NCI-H345 (cell line): ENCODE measurements around the gene ADCY4.
A peak's percentile ranks its signal among the peaks of the same experiment; 100 is the strongest.

Experiments
- DNase-seq: peaks from one replicate; lab custom pipeline; 2025; lab: John Stamatoyannopoulos, UW

Gene ADCY4

DNA sequence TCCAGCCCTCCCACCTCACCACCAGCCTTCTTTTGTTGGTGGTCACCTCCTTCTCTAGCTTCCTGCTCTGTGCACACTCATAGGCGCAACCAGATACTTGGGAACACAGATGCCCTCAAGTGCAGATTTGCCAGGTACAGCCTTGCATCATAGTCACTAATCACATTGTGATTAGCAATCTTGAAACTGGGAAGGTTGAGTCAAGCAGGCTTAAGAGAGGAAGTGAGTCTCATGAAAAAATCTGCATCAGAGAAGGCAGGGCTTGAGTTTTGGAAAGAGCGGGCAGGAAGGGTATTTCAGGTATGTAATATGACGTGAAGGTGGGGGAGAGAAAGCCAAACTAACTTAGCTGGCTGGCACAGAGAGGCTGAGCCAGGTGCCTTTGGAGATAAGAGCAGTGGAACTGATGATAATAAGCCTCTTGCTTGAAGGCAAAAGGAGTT is 60.7 kb downstream of the ADCY4 start:
- no peak for DNase-seq

DNA sequence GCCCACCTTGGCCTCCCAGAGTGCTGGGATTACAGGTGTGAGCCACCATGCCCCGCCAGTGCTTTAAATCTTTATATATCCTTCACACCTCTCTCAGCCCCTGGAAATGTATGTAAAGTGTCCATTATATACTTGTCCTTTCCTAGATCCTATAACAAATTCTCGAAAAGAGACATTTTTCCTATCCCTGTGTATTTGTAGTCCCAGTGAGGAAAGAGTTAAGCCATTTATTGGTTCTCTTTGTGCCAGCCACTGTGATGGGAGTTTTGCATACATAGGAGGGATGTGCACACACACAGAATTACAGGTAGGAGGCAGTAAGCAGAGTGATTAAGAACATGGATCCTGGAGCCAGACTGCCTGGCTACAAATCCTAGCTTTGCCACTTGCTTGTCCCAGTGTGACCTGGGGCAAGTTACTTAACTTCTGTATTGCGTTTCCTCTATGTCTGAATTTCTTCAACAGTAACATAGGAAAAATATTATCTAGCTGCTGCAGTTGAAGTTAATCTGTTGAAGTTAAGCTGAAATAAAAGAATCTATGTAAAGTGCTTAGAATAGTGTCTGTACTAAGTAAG is 61.4 kb downstream of the ADCY4 start:
- no peak for DNase-seq

DNA sequence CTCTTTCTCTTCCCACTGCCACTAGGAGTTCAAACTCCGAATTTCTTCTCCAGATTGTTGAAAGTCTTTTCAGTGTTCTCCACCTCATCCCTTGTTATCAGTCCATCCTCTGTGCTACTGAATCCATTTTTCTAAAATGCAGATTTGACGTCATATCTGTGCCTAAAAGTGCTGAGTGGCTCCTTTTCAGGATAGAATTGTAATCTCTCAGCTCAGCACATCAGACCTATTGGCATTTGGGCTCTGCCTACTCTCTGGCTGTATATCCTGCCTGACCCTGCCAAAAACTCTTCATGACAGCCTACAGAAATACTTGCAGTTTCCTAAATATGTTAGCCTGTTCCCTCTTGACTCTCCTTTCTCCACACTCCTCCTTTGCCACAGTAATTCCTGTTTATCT is 62.4 kb downstream of the ADCY4 start:
- no peak for DNase-seq

DNA sequence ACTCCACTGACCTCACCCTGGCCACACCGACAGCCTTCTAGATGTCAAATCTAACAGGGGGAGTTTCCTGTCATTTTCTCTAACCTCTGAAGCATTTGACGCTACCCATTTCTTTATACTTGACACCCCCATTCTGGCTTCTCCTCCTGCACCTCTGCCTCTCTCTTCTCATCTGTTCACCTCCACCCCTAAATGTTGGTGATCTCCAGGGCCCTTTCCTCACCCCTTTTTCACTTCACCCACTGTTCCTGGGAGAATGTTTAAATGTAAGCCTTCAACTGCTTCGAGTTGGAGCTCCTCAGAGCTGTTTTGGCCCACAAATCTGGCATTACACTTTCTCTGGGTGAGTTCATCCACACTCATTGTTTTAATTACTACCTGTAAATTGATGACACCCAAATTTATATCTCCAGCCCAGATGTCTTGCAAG is 63.0 kb downstream of the ADCY4 start:
- no peak for DNase-seq

GRCh38 chr14:24271134-24271833 is 63.6 kb downstream of the ADCY4 start, which contains the start of gene RABGGTA:
Gene RABGGTA, minus strand, starts transcription at chr14:24271597. Its CDS starts 482 bp downstream, at chr14:24271115.
- DNase-seq: peak; percentile 97

DNA sequence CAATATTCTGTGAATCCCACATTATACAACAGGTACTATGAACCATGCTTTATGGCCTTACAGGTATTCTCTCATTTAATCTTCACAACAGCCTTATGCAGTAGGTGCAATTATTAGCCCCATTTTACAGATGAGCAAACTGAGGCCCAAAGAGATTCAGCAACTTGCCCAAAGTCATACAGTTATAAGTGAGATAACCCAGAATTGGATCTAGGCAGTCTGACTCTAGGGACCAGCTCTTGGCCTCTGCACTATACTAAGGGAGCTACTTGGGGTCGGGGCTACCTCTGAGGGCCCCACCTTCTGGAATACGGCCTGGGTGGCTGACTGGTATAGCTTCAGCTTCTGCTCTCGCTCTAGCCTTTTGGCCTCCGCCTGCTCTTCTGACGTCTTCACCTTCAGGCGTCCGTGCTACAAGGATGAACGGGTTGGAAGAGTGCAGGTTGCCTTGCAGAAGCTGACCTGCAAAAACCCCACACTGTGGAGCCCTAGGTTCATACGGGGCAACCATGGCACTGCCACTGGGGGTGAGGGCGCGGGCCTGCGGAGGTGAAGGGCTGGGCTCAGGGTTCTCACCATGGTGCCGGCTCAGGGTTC is 64.2 kb downstream of the ADCY4 start:
- no peak for DNase-seq

DNA sequence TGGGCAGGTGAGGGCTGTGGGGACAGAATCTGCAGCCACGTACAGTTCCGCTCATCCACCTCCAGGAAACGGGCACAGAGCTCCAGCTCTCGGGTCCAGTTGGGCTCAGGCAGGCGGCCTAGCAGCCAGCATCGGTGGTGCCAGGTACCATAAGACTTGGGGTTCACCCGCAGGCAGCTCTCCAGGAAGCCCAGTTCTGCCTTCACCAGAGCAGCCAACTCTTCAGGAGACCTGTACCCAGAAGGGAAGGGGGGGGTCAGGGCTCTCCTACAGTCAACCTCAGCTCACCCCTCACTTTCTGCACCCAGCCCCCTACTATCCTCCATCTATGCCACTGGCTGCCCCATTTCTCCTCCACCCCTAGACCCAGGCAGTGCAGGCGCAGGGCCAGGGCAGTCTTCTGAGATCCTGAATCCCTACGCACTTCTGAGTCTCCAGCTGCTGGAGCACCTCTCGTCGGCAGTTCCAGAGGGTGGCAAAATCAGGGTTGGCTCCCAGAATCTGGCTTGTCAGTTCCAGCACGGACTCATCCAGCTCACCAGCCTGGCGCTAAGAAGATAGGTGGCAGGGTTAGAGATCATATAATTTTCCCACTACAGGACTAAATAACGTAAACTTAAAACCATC is 64.8 kb downstream of the ADCY4 start:
- DNase-seq: no peak

DNA sequence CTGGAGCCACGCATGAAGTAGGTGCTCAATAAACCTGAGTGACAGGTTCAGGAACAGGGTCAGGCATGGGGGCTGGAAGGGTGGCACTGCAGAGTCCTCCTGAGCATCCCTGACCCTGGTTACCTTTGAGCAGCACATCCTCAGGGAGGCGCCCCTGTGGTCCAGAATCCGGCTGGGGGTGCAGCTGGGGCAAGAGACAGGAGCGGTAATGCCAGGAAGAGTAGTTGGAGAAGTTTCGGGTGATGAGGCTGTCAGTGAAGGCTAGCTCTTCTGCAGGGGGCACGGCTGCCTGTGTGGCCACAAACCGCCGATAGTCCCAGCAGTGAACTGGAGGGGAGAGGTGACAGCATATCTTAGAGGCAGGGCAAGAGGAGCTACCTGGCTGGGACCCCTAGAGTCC is 65.5 kb downstream of the ADCY4 start:
- DNase-seq: no peak
